GM21528 (cell line): Measurements from ENCODE around the gene NR2E1.

Source experiments
- ATAC-seq: cut with Tn5 transposase; IDR thresholded peaks from one replicate; pipeline ENCODE4 v1.9.1; 2021; ENCODE audit warnings: mild to moderate bottlenecking, moderate library complexity; ENCODE audit not compliant: unreplicated experiment, low FRiP score

The NR2E1 gene

GRCh38 chr6:108203189-108204112, 37.6 kb downstream of the NR2E1 start:
- no peak for ATAC-seq

GRCh38 chr6:108207013-108207412, 41.2 kb downstream of the NR2E1 start:
- no peak for ATAC-seq

DNA sequence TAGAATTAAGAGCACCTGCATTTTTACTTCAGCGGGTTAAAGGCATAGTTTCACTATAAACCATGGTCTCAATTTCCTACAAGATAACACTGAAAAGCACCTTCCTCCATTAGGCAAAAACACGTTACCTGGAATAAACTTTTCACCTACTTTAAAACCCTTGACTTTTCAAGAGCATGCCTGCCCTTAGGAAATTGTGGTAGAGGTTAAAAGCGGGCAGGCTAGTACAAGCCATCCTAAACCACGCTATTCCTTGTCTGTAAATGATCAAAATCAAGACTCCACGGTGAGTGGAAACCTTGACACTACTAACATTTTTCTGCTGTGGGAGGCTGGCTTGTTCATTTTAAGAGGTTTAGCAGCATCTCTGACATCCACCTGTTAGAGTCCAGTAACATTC, 43.9 kb downstream of the NR2E1 start:
- ATAC-seq: no peak

- no peak for ATAC-seq
Measured at GRCh38 chr6:108210556-108210955, 44.7 kb downstream of the NR2E1 start.

- no peak for ATAC-seq
Measured at GRCh38 chr6:108211671-108212070, 45.8 kb downstream of the NR2E1 start.

DNA sequence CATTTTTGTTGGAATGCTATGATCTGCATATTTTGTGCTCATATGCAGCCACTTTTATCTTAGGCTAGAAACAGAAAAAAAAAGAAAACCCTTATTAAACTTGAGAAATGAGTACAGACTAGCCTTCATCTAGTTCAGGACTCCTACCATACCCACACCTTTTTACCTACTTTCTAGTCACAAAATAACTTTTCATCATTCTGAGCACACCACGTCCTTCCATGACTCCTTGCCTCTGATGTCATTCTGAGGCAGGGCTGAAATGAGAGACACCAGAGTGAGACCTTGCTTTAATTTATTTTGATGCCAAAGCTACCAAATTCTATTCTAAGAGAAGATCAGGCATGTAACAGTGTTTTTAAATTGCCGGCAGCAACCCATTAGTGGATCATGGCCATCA, 56.2 kb downstream of the NR2E1 start:
- no peak for ATAC-seq

DNA sequence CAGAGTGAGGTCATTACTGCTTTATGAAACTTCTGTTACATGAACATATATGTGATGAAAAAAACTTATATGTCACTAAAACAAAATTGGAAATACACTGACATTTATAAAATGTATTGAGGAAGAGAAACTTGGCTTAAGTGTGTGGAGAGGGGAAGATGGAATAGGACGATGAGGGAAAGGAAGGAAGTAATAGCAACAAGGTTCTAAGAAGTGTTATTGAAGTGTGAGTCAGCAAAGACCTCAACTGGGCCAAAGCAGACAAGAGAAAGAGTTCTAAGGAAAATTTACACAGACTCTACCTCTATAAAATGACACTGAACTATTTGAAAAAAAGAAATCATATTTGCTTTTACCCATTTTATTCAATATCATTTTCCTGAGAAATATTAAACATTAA, 56.7 kb downstream of the NR2E1 start:
- no peak for ATAC-seq

DNA sequence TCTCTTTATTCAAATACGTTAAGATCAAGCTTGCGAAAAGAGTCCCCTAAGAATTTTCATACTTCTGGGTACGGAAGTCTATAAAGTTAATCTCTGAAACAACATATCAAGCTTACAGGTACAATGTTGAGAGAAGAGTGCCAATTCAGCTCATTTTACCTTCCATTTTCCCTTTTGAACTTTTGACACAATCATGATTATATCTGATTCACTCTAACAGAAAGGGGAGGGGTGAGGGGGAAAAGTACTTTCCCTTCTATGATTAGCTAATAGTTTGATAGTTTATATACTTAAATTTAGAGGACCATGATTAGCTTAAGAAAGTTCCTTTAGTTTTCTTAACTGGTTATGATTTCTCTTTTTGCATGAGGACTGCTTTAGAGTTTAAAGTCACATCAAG, 61.5 kb downstream of the NR2E1 start:
- ATAC-seq: no peak

GRCh38 chr6:108228416-108228815, 62.6 kb downstream of the NR2E1 start:
- ATAC-seq: no peak

DNA sequence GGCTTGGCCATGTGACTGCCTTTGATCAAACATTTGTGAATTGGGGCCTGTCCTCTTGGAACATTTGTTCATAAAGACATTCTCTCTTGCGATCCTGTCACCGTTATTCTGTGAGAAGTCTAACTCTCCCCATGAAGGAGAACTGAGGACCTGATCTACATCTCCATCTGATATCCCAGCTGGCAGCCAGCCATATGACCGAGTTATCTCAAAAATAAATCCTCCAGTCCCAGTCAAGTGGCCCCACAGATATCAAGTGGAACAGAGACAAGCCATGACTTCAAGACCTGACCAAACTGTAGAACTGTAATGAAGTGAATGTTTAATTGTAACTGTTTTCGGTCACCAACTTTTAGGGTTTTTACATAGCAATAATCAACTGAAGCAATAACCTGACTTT, 69.3 kb downstream of the NR2E1 start:
- ATAC-seq: no peak

GRCh38 chr6:108236791-108237190, 71.0 kb downstream of the NR2E1 start:
- ATAC-seq: no peak

- no peak for ATAC-seq
Measured at GRCh38 chr6:108238322-108238721, 72.5 kb downstream of the NR2E1 start.
